T-helper 1 cell treated with Interleukin-12 subunit alpha and Interleukin-12 subunit beta and Interleukin-4 antibody, amounts not matched to agents 30 ng/mL and 1 ng/mL, for 36 hours (primary cell): ENCODE measurements around the gene GATA5. TPM values are rescaled to one million over a fixed set of nuclear protein-coding genes. Genes with fewer than 3 reads are reported as not detected.

Source experiments
- intact Hi-C: fragments of 100-400 bp; cut with micrococcal nuclease; formaldehyde crosslinking; loops from one replicate; pipeline ENCODE4 v1.15.1; 2024
- total RNA-seq: library from RNA; stranded (reverse); gene quantifications from 2 replicates; pipeline ENCODE4 v1.2.3, GENCODE V29; 2022

GATA5 gene
- total RNA-seq: not detected in 2 replicates

DNA sequence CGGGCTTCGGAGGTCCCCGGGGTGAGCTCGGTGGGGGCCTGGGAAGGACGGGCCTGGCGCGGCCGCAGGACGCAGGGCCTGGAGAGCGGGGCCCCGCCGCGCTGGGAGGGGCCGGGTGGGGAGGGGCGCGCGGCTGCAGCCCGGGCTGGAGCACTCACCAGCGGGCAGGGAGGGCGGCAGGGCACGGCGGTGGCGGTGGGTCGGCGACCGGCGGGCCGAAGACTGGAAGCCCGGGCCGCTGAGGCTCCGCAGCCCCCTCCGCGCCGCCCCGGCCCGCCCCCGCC, at the start of gene GATA5:
TSS of gene GATA5 (minus strand) at position 224 of the 284 bp plus-strand sequence. CDS start 474 bp downstream, outside the sequence.
- intact Hi-C loops: no loop called here

- intact Hi-C loops: loop anchor here (2.0 kb wide), 1 partner anchor 24 kb away; no protein-coding TSS in a partner anchor
Measured at GRCh38 chr20:62525014-62525413, 49.2 kb upstream of the GATA5 start.

DNA sequence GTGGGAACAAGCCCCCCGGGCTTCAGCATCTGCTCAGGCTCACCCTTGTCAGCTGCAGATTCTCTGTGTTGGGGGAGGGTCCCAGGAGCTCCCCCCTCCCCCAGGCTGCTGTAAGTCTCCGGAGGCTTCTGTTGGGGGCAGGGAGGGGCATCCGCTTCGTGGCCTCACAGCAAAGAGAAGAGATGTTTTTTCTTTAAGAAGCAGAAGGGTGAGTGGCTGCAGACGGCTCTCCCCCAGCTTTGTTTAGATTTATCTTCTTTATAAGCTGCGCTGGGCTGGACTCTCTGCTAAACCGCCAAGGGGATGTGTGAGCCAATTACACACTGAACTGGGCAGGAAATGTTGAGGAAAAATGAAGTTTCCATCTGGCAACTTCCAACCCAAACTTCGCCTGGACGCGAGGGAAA, 48.7 kb upstream of the GATA5 start:
- intact Hi-C loops: loop anchor here (2.0 kb wide), 1 partner anchor 24 kb away; no protein-coding TSS in a partner anchor

DNA sequence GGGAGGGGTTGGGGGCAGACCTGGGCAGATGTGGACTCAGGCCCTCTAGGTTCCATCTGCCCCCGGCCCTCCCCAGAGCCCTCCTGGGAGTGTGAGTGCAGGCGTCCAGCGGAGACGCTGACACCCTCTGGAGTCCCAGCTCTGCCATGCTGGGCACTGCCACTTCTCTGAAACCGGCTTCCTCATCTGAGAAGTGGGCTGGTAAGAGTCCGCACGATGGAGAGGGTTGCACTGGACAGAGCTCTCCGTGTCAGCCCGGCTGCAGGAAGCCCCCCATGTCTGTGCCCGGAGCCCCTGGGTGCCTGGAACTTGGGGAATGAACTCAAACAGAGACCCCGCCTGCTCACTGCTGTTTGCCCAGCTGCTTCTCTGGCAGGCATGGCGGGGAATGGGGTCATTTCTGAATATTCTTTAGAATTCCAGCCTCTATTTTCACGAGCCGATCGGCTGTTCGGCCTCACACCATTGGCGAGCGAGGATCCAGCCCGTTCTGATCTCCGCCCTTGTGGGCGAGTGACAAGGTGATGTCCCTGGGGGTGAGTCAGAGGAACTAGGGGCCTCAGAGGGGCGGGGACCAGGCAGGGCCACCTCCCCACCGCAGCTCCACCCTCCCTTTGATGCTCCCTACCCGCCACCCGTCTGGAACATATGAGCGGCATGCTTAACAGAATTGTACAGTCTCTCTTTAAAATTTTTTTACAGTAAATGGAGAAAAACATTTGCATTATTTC, 47.8 kb upstream of the GATA5 start:
- intact Hi-C loops: loop anchor here (2.0 kb wide), 1 partner anchor 23 kb away; no protein-coding TSS in a partner anchor

- intact Hi-C loops: no loop called here
Measured at GRCh38 chr20:62522748-62523396, 47.1 kb upstream of the GATA5 start.

- intact Hi-C loops: no loop called here
Measured at GRCh38 chr20:62519826-62520225, 44.0 kb upstream of the GATA5 start.

DNA sequence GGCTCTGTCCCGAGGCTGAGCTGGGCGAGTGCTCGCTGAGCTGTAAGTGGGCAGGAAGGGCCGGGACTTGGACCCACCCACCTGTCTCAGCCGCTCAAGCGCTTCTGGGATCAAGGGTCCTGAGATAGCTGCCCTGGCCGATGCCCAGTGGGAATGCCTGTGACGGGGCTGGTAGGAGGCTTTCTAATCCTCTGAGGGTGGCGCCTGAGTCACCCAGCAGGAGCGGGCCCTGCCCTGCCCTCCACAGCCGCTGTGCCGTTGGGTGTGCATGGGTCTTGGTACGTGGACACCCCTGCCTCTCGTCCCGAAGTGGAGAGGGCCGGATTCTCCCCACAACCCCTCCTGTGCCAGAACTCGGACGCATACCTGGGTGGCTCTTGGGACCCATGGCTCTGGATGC, 43.1 kb upstream of the GATA5 start:
- intact Hi-C loops: no loop called here

GRCh38 chr20:62517901-62518610, 42.3 kb upstream of the GATA5 start:
- intact Hi-C loops: no loop called here

- intact Hi-C loops: no loop called here
Measured at GRCh38 chr20:62517168-62517567, 41.4 kb upstream of the GATA5 start.

DNA sequence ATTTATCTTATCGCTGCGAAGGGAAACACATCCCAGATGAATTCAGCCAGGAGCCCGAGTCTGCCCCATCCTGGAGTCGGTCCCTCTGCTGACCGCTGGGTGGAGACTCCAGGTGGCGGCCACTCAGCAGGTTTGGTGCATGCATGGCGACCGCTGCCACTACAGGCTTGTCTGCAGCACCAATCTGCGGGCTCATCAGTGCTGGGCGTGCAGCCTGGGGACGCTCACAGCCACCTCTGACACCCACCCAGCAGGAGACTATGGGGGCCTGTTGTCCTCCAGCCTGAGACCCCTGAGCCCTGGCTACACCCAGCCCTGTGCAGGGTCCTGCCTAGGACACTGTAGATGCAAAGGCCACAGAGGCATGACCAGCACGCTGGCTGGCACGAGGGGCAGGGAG, 40.5 kb upstream of the GATA5 start:
- intact Hi-C loops: no loop called here

DNA sequence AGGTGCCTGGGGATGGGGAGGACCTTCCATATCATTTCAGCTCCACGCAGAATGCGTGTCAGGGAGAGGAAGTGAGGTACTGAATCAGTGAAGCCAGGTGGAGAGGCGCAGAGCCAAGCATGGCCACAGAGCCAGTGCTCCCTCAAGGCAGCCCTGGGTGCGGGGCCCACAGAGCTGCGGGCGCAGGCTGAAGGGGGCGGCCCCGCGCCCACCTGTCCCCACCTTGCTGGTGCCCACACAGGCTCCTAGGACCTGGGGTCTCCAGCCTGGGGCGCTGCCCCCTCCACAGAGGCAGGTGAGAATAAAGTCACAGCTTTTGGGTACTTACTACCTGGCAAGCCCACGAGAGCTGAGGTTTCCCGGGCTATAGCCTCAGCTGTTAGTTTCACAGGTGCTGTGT, 40.0 kb upstream of the GATA5 start:
- intact Hi-C loops: no loop called here

- intact Hi-C loops: no loop called here
Measured at GRCh38 chr20:62515280-62515679, 39.5 kb upstream of the GATA5 start.

GRCh38 chr20:62513991-62514390, 38.2 kb upstream of the GATA5 start:
- intact Hi-C loops: no loop called here

- intact Hi-C loops: no loop called here
Measured at GRCh38 chr20:62511915-62512610, 36.3 kb upstream of the GATA5 start.

- intact Hi-C loops: no loop called here
Measured at GRCh38 chr20:62511300-62511914, 35.6 kb upstream of the GATA5 start.

GRCh38 chr20:62508641-62509051, 32.9 kb upstream of the GATA5 start:
- intact Hi-C loops: no loop called here

DNA sequence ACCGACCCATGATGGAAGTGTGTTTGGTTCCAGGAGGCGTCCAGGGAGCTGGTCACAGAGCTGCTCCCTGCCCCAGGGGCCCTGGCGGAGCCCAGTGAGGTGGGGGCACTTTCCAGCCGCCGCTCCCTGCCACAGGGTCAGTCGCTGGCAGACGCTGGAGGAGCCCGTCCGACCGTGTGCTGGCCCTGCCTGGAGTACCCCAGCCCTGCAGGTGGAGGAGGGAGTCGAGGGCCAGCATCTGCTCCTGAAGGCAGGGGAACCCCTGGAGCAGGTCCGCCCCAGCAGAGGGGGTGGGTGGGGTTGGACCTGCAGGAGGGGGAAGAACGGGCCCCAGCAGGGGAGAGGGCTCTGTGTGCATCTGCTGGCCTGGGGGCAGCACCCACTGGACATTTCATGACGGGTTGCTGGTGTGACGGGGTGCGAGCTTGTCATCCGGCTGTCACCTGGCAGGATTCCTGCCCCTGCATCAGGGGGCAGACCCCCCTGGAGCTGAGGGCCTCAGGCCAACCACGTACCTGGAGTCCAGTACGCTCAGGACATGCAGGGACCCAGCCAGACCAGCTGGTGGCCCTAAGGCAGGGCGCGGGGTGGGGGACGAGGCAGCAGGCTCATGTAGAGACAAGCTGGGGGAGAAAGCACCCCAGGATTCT, 32.3 kb upstream of the GATA5 start:
- intact Hi-C loops: no loop called here

GRCh38 chr20:62507323-62507722, 31.5 kb upstream of the GATA5 start:
- intact Hi-C loops: no loop called here

- intact Hi-C loops: no loop called here
Measured at GRCh38 chr20:62506791-62507190, 31.0 kb upstream of the GATA5 start.

- intact Hi-C loops: no loop called here
Measured at GRCh38 chr20:62506087-62506486, 30.3 kb upstream of the GATA5 start.
